ENCODE data around the gene PRAME.

The PRAME gene

DNA sequence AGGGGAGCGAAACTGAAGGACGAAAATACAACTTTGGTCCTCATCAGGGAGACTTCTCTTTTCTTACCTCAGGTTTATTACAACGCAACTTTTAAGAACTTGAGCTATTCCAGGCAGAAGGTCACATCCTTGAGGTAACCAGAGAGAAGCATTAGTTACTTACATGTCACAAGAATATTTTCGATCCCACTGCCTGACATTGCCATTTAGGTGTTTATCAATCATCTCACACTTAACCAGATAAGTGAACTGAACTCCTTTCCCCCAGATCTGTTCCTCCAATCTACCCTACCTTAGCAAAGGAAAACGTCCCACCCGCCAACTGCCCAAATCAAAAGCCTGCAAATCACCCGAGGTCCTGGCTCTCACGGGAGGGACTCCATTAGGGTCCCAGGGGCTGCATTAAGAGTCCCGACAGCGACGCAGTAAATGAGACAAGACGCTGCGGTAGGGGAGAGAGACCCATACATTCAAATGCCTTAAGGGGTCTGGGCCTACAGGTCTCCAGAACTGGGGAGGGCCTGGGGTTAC is 51.3 kb downstream of the PRAME start:
- Mint-ChIP-seq H3K4me3 (peak overlapping the region; percentile 86), H3K36me3 (ENCODE audit: low read depth) (peaks cover 41% of the 10 kb centered on the region), H3K27ac (peak overlapping the region; percentile 42), H3K27me3 (peaks cover 15% of the 10 kb centered on the region), H3K9me3 (peaks cover 13% of the 10 kb centered on the region), H3K4me1 (ENCODE audit: low read depth) (peaks cover 18% of the 10 kb centered on the region)

DNA sequence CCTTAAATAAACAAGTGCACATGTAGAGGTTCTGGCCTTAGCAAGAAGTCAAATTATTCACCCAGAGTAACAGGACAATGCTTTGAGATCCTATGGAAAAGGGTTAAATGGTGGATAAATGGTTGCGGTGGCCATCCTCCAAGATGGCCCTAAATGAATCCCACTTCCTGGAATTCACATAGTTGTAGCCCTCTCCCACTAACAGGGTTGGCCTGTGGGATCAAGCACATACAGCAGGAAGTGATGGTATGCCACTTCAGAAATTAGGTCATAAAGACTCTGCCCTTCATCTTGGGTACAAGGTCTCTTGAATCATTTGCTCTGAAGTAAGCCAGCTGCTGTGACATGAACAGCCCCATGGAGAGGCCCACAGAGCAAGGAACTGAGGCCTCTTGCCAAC is 52.3 kb downstream of the PRAME start:
- Mint-ChIP-seq H3K4me1 (ENCODE audit: low read depth) (peaks cover 18% of the 10 kb centered on the region), H3K36me3 (ENCODE audit: low read depth) (peaks cover 52% of the 10 kb centered on the region), H3K27ac (no peak overlapping the region), H3K9me3 (peaks cover 13% of the 10 kb centered on the region), H3K4me3 (no peak overlapping the region), H3K27me3 (peaks cover 5% of the 10 kb centered on the region)

DNA sequence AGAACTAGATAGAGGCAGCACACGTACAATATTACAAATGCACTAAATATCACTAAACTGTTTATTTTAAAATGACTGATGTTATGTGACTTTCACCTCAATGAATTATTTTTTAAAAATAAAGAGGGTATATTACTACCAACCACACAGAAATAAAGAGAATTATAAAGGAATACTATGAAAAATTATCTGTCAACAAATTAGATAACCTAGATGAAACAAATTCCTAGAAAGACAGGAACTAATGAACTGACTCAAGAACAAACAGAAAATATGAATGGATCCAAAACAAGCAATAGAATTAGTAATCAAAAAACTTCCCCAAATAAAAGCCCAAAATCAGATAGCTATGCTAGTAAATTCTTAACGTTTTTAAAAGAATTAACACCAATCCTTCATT is 60.8 kb downstream of the PRAME start:
- no peak overlapping the region for H3K27ac Mint-ChIP-seq
- no peak overlapping the region for H3K4me3 Mint-ChIP-seq
- no peaks in the 10 kb centered on the region for H3K27me3 Mint-ChIP-seq
- H3K4me1 Mint-ChIP-seq (ENCODE audit: low read depth), result no peaks in the 10 kb centered on the region
- H3K9me3 Mint-ChIP-seq, result no peaks in the 10 kb centered on the region
- peaks cover 41% of the 10 kb centered on the region for H3K36me3 Mint-ChIP-seq (ENCODE audit: low read depth)

Measured in stimulated activated naive CD8-positive, alpha-beta T cell treated with anti-CD3 and anti-CD28 coated beads, Interleukin-15, Interleukin-2, amounts not matched to agents 100 ng/mL and 50 ng/mL, for 24 hours (primary cell).